GM21737 (cell line): ENCODE results near the gene VCL.
"Not testable (repeated sequence)": the region's sequence is repeated elsewhere in the genome, so short reads cannot be mapped to it uniquely, and the experiment has no call there.

Experiments
- ATAC-seq: cut with Tn5 transposase; IDR thresholded peaks from one replicate; pipeline ENCODE4 v1.9.1; 2021; ENCODE audit warnings: mild to moderate bottlenecking, moderate library complexity; ENCODE audit not compliant: unreplicated experiment

The VCL gene

GRCh38 chr10:74099420-74099819 is 101.5 kb downstream of the VCL start:
- ATAC-seq: no peak

GRCh38 chr10:74099836-74100235 is 101.9 kb downstream of the VCL start:
- no peak for ATAC-seq

- ATAC-seq: no peak
Observed at GRCh38 chr10:74103560-74104258, 105.8 kb downstream of the VCL start.

DNA sequence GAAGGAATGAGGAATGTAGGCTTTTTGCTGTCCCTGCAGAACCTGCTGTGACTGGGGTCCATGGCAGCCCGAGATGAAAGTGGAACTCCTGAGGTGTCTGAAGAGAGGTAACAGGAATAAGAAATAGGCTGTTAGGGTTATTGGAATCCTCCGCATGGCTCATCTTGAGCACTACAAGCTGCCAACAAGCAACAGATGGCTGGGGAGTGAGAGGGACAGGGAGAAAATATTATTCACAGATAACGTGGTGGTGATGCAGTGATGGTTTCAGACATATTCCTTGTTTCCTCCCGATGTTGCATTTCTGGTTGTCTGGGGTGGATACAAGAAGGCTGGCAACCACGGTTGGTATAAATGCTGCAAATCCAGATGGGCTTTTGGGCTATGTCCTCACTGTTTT is 106.6 kb downstream of the VCL start:
- ATAC-seq: no peak

DNA sequence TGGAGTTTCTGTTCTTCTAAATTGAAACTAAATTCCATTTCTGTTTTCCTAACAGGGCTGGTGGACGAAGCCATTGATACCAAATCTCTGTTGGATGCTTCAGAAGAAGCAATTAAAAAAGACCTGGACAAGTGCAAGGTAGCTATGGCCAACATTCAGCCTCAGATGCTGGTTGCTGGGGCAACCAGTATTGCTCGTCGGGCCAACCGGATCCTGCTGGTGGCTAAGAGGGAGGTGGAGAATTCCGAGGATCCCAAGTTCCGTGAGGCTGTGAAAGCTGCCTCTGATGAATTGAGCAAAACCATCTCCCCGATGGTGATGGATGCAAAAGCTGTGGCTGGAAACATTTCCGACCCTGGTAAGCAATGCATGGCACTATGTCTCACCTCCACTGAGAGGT is 107.1 kb downstream of the VCL start:
- no peak for ATAC-seq

DNA sequence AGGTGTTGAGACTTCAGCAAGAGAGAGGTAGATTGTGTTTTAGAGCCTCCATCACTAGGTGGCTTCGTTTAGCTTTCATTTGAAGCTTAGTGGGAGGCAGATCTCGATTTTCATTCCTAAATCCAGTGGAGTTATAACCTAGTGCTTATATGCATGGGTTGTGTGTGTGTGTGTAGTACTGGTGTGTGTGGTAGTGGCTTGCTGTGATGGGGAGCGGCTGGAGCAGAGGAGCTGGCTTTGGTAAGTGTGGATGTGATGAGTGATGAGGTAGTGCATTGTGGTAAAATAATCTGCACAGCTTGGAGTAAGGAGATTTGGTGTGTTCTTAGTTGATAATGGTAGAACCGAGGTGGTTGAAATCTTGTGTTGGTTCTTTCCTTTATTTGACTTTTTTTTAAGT is 109.5 kb downstream of the VCL start:
- no peak for ATAC-seq

DNA sequence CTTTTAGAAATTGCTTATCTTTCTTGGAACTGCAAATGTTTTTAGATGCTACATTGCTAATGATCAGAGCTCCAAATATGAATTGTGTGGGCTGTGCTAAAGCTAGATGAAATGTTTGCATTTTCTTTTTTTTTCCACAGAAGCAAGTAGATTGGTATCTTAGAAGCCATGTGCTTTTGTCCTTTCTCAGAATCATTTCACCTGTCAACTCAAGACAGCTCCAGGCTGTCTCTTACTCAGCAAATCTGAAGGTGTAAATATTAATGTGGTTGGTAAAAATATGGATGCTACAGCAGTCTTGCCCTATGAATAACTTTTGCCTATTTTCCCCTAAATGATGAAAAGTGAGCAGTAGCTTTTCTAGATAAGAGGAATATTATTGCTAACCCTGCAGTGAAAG is 111.5 kb downstream of the VCL start:
- ATAC-seq: no peak

- no peak for ATAC-seq
Observed at GRCh38 chr10:74110120-74110519, 112.2 kb downstream of the VCL start.

DNA sequence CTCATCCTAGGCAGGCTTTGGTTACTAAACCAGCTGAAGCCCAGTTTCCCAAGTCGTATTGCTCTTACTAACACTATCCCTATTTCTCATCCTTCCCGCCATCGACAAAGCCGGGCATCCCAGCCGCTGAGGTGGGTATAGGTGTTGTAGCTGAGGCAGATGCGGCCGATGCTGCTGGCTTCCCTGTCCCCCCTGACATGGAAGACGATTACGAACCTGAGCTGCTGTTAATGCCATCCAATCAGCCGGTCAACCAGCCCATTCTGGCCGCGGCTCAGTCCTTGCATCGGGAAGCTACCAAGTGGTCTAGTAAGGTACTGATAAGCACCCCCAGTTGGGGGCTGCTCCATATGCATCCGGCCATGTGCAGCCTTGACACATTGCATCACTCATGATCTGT is 113.9 kb downstream of the VCL start:
- no peak for ATAC-seq

DNA sequence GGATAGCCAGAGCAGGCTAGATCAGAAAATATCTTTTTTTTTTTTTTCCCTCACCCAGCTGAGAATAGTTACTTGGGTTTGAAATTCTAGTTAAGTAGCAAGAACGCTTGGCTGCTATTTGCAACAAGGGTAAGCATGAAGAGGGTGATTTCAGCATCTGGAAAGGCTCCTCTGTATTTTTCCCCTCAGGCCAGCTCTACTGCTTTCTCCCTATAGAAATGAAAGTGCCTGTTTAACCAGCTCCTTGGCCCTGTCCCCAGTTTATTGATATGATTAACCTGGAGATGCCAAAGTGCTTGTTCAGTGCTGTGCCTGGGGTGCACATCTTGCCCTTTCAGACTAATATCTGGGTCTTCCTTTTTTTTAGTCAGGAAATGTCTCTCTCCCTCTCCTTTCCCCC is 115.6 kb downstream of the VCL start:
- ATAC-seq: no peak

- ATAC-seq: no peak
Observed at GRCh38 chr10:74114041-74114448, 116.1 kb downstream of the VCL start.

DNA sequence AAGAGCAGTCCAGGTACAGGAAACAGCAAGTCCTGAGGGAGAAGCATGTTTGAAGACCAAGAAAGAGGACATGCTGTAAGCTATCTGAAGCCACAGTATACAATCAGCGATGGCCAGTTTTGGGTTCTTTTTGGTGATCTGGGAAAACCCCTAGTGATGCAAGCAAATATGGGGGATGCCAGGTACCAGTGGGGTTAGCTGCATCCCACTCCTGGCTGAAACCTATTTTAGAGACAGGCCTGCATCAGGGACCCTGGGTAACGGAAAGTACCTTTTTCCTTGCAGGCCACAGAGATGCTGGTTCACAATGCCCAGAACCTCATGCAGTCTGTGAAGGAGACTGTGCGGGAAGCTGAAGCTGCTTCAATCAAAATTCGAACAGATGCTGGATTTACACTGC is 119.8 kb downstream of the VCL start:
- ATAC-seq: no peak

GRCh38 chr10:74118804-74119203 is 120.9 kb downstream of the VCL start:
- no peak for ATAC-seq

GRCh38 chr10:74120911-74121310 is 123.0 kb downstream of the VCL start:
- no peak for ATAC-seq

DNA sequence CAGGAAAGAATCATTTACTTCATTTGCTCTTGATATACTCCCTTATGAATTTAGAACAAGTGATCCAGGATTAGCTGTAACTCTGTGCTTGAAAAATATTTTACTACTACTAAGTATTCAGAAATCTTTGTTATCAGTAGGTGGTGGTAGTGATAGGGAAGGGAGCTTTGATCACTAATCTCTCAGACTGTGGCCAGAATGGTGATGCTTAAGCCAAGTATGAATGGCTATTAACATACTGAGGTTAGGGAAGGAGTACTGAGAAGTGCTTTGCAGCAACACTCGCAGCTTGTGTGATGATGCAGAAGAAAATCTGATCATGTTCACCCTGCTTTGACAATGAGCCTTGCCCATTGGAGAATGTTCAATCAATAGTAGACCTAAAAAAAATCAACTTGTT is 123.5 kb downstream of the VCL start:
- ATAC-seq: no peak

- no peak for ATAC-seq
Observed at GRCh38 chr10:74122060-74122459, 124.1 kb downstream of the VCL start.

GRCh38 chr10:74123081-74123480 is 125.2 kb downstream of the VCL start:
- ATAC-seq: no peak

DNA sequence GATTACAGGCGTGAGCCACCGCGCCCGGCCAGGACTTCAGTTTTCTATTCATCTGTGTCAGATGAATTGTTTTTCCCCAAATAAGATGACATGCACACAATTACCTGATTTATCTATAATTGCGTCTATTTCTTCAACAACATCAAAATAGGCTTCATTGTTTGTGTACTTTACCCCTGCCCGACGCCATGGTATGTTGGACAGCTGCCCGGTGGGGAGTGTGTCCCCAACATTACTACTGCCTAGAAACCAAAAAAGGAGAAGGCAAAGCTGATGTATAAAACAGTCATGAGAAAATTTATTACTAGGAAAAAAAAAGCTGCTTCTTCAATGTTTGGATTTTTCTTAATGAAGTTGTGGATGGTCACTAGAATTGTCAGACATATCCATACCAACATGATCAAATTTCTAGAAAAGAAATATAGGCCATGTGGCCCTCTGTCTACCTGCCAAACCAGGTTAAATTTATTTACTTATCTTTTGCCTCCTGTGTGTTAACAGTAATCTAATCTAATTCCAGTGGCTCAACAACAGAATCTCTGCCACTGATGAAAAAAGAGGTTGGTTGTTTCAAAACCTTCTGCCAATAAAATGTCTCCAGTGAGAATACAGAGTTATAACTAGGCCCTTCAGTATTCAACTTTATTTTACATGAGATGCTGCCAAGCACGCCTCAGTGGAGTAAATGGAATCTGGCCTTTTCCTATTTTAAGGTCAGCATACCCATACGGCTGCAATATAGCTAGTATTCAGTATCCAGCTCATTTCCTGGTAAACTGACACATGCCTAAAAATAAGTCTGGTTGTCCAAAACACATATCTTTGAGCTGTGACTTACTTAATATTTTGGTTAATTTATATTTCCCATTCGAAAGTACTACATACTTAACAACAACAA is 136.3 kb downstream of the VCL start:
- no peak for ATAC-seq

DNA sequence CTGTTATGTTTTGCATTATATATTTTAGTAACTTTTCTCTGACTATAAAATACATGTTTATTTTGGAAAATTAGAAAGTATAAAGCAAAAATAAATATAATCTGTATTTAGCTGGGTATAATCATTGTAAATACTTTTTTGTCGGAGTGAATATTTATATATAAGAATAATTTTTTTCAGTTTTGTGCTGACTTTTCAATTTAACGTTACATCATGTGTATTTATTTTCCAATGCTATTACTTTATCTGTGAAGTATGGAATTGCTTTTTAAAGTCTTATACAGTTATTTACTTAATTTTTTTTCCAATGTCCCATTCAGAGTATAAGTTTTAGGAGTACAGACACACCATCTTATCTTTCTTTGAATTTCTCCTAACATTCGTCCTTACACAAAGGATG is 137.5 kb downstream of the VCL start:
- ATAC-seq: no peak

GRCh38 chr10:74137992-74138391 is 140.1 kb downstream of the VCL start:
- no peak for ATAC-seq

GRCh38 chr10:74138596-74138995 is 140.7 kb downstream of the VCL start:
- ATAC-seq: not testable (repeated sequence)

- ATAC-seq: no peak
Observed at GRCh38 chr10:74139981-74140380, 142.1 kb downstream of the VCL start.
